IMR-90 (cell line): Measurements from ENCODE around the gene KCNN3. TPM values are rescaled to one million over a fixed set of nuclear protein-coding genes. Genes with fewer than 3 reads are reported as not detected.

Experiments
- ATAC-seq: fragments of 200-7000 bp; cut with Tn5 transposase; 2 replicates; pipeline ENCODE4 v1.9.1; 2020; ENCODE audit warnings: low read depth, mild to moderate bottlenecking, moderate library complexity
- BruUV-seq: library from RNA; stranded (reverse); fragments of 400-500 nt; replicated peaks from 2 replicates; lab custom pipeline; 2021; lab: Mats Ljungman, UMichigan
- CTCF ChIA-PET: fragments of 300-600 bp; formaldehyde crosslinking; extraction: SDS; loops from one replicate; lab custom pipeline; 2021; ENCODE audit warnings: antibody characterized with exemption; lab: Yijun Ruan, JAX
- POLR2A ChIA-PET: fragments of 300-600 bp; sonication (Branson Sonifier 250); formaldehyde crosslinking; loops from one replicate; lab custom pipeline; 2022; ENCODE audit warnings: antibody characterized with exemption; ENCODE audit not compliant: unreplicated experiment; lab: Charles Lee
- DNase-seq: peaks from one replicate; pipeline ENCODE4 v3.0.0; 2013
- H2AFZ ChIP-seq: replicated peaks from 2 replicates; pipeline ENCODE3; 2013; ENCODE audit warnings: low read length, mild to moderate bottlenecking; ENCODE audit not compliant: poor library complexity
- H2AK5ac ChIP-seq: 2 replicates; pipeline ENCODE4 v1.6.1; 2013; ENCODE audit warnings: low read depth, low read length, inconsistent platforms
- H2AK9ac ChIP-seq: replicated peaks from 2 replicates; pipeline ENCODE3; 2013; ENCODE audit warnings: mild to moderate bottlenecking, low read depth, low read length, moderate library complexity; ENCODE audit not compliant: poor library complexity
- H2BK120ac ChIP-seq: 2 replicates; pipeline ENCODE4 v1.6.1; 2013; ENCODE audit warnings: low read depth, low read length, inconsistent platforms
- H2BK15ac ChIP-seq: 3 replicates; pipeline ENCODE4 v1.6.1; 2013; ENCODE audit warnings: low read depth, low read length, inconsistent platforms
- H2BK20ac ChIP-seq: 2 replicates; pipeline ENCODE4 v1.6.1; 2013; ENCODE audit warnings: low read depth, mild to moderate bottlenecking, inconsistent platforms, low read length, moderate library complexity
- H2BK5ac ChIP-seq: 2 replicates; pipeline ENCODE4 v1.6.1; 2013; ENCODE audit warnings: mild to moderate bottlenecking, low read depth, low read length, inconsistent platforms; ENCODE audit not compliant: poor library complexity, severe bottlenecking
- H3K14ac ChIP-seq: replicated peaks from 2 replicates; pipeline ENCODE4 v1.6.1; 2013; ENCODE audit warnings: low read depth, low read length, inconsistent platforms
- H3K18ac ChIP-seq: 2 replicates; pipeline ENCODE4 v1.6.1; 2013; ENCODE audit warnings: low read depth, low read length, control low read depth
- H3K23ac ChIP-seq: 2 replicates; pipeline ENCODE4 v1.6.1; 2013; ENCODE audit warnings: low read depth, low read length, inconsistent platforms
- H3K27ac ChIP-seq: 2 replicates; pipeline ENCODE4 v1.5.1; 2013; ENCODE audit warnings: mild to moderate bottlenecking, control low read depth, low read length; ENCODE audit not compliant: insufficient read depth
- H3K27me3 ChIP-seq: 2 replicates; pipeline ENCODE4 v1.6.1; 2013; ENCODE audit warnings: low read length; ENCODE audit not compliant: control insufficient read depth, insufficient read depth
- H3K36me3 ChIP-seq: 2 replicates; pipeline ENCODE4 v1.6.1; 2013; ENCODE audit warnings: low read length, mixed read lengths; ENCODE audit not compliant: control insufficient read depth, insufficient read depth
- H3K4ac ChIP-seq: 2 replicates; pipeline ENCODE4 v1.6.1; 2013; ENCODE audit warnings: low read depth, low read length, inconsistent platforms
- H3K4me1 ChIP-seq: 2 replicates; pipeline ENCODE4 v1.6.1; 2013; ENCODE audit warnings: low read length, mixed read lengths; ENCODE audit not compliant: control insufficient read depth, insufficient read depth
- H3K4me2 ChIP-seq: 2 replicates; pipeline ENCODE4 v1.6.1; 2013; ENCODE audit warnings: low read depth, mild to moderate bottlenecking, control low read depth, low read length, moderate library complexity
- H3K4me3 ChIP-seq: 2 replicates; pipeline ENCODE4 v1.5.1; 2013; ENCODE audit warnings: low read depth, mild to moderate bottlenecking, control low read depth, low read length, moderate library complexity; ENCODE audit not compliant: insufficient read depth
- H3K56ac ChIP-seq: 2 replicates; pipeline ENCODE4 v1.6.1; 2013; ENCODE audit warnings: low read length, inconsistent platforms; ENCODE audit not compliant: insufficient read depth; ENCODE audit errors: extremely low read depth
- H3K79me1 ChIP-seq, 2 experiments: 2 replicates each; pipeline ENCODE4 v1.6.1; 2013; ENCODE audit warnings: low read length in 2 of 2, inconsistent platforms in 1 of 2, low read depth in 1 of 2
- H3K9ac ChIP-seq: 2 replicates; pipeline ENCODE4 v1.6.1; 2013; ENCODE audit warnings: low read depth, low read length, control low read depth
- H3K9me1 ChIP-seq: 2 replicates; pipeline ENCODE4 v1.6.1; 2013; ENCODE audit warnings: low read length, inconsistent platforms; ENCODE audit not compliant: insufficient read depth
- H3K9me3 ChIP-seq: 2 replicates; pipeline ENCODE4 v1.6.1; 2013; ENCODE audit warnings: low read length; ENCODE audit not compliant: control insufficient read depth, insufficient read depth
- H4K20me1 ChIP-seq: 2 replicates; pipeline ENCODE4 v1.6.1; 2013; ENCODE audit warnings: low read length, inconsistent platforms; ENCODE audit not compliant: insufficient read depth
- H4K5ac ChIP-seq: 2 replicates; pipeline ENCODE4 v1.6.1; 2013; ENCODE audit warnings: mild to moderate bottlenecking, low read depth, low read length, control low read depth
- H4K8ac ChIP-seq, 2 experiments: 2 replicates each; pipeline ENCODE4 v1.6.1; 2013; ENCODE audit warnings: low read depth in 2 of 2, low read length in 2 of 2, control low read depth in 1 of 2, inconsistent platforms in 1 of 2
- H4K91ac ChIP-seq: 2 replicates; pipeline ENCODE4 v1.6.1; 2013; ENCODE audit warnings: low read depth, low read length, inconsistent platforms; ENCODE audit not compliant: insufficient read depth
- BHLHE40 ChIP-seq: fragments of 150-350 bp; IDR thresholded peaks from 2 replicates; pipeline ENCODE4 v1.6.1; 2016; ENCODE audit warnings: mild to moderate bottlenecking, low read depth, low read length
- CEBPB ChIP-seq: IDR thresholded peaks from 2 replicates; pipeline ENCODE4 v1.6.1; 2012; ENCODE audit warnings: low read depth, low read length, improper control_type of control experiment
- CHD1 ChIP-seq: IDR thresholded peaks from 2 replicates; pipeline ENCODE4 v1.6.1; 2012; ENCODE audit warnings: low read depth, low read length, improper control_type of control experiment
- CTCF ChIP-seq: conservative IDR thresholded peaks from 2 replicates; pipeline ENCODE4 v1.5.1; 2012; ENCODE audit warnings: mild to moderate bottlenecking, low read depth, low read length, improper control_type of control experiment
- ELK1 ChIP-seq: fragments of 150-350 bp; IDR thresholded peaks from 2 replicates; pipeline ENCODE4 v1.6.1; 2016; ENCODE audit warnings: low read depth, mild to moderate bottlenecking, low read length, moderate library complexity, borderline replicate concordance
- FOS ChIP-seq: fragments of 150-350 bp; IDR thresholded peaks from 2 replicates; pipeline ENCODE4 v1.6.1; 2016; ENCODE audit warnings: low read depth, low read length
- MAFK ChIP-seq: IDR thresholded peaks from 2 replicates; pipeline ENCODE4 v1.6.1; 2012; ENCODE audit warnings: low read depth, low read length, improper control_type of control experiment
- MAZ ChIP-seq: IDR thresholded peaks from 2 replicates; pipeline ENCODE4 v1.6.1; 2012; ENCODE audit warnings: low read depth, mild to moderate bottlenecking, low read length, improper control_type of control experiment, moderate library complexity, borderline replicate concordance
- MXI1 ChIP-seq: IDR thresholded peaks from 2 replicates; pipeline ENCODE4 v1.6.1; 2012; ENCODE audit warnings: low read depth, mild to moderate bottlenecking, low read length, moderate library complexity, borderline replicate concordance
- NFE2L2 ChIP-seq: fragments of 150-350 bp; IDR thresholded peaks from 2 replicates; pipeline ENCODE4 v1.6.1; 2016; ENCODE audit warnings: low read depth, mild to moderate bottlenecking, low read length
- POLR2A ChIP-seq: IDR thresholded peaks from 2 replicates; pipeline ENCODE4 v1.6.1; 2012; ENCODE audit warnings: mild to moderate bottlenecking, low read depth, low read length
- RAD21 ChIP-seq: IDR thresholded peaks from 2 replicates; pipeline ENCODE4 v1.6.1; 2012; ENCODE audit warnings: low read length, improper control_type of control experiment
- RCOR1 ChIP-seq: IDR thresholded peaks from 2 replicates; pipeline ENCODE4 v1.6.1; 2012; ENCODE audit warnings: mild to moderate bottlenecking, low read length, improper control_type of control experiment; ENCODE audit not compliant: insufficient replicate concordance
- RFX5 ChIP-seq: IDR thresholded peaks from 2 replicates; pipeline ENCODE4 v1.8.0; 2012; ENCODE audit warnings: low read depth, mild to moderate bottlenecking, low read length, moderate library complexity
- SMC3 ChIP-seq: fragments of 150-350 bp; IDR thresholded peaks from 2 replicates; pipeline ENCODE4 v1.6.1; 2016; ENCODE audit warnings: low read depth, mild to moderate bottlenecking, antibody characterized with exemption, low read length, moderate library complexity
- WGBS, 2 experiments: methylation state at CpG; one replicate each; pipeline versions ENCODE4 v1.1.5 to v1.1.7; 2013; ENCODE audit warnings: missing lambda C conversion rate in 2 of 2; ENCODE audit not compliant: insufficient read length in 1 of 2; ENCODE audit errors: extremely low coverage in 2 of 2; 5-methylcytosine and 5-hydroxymethylcytosine counted together
- dilution Hi-C: fragments of 300-500 bp; cut with HindIII; formaldehyde crosslinking; loops from one replicate; pipeline ENCODE4 v1.14.3; 2018; ENCODE audit warnings: low sequenced_read_pairs; ENCODE audit not compliant: unreplicated experiment
- in situ Hi-C: fragments of 300-500 bp; cut with MboI; formaldehyde crosslinking; loops from 3 replicates; pipeline ENCODE4 v1.14.3; 2019; ENCODE audit warnings: low sequenced_read_pairs, inconsistent platforms, mixed read lengths
- intact Hi-C: fragments of 100-400 bp; cut with micrococcal nuclease; formaldehyde crosslinking; loops from 2 replicates; pipeline ENCODE4 v1.10.0; 2022
- polyA plus RNA-seq, 3 experiments: library from polyadenylated mRNA; depleted of rRNA; stranded (reverse); fragments of >200 nt; gene quantifications; 2 replicates each; pipeline ENCODE4 v1.2.3, GENCODE V29; 2012; ENCODE audit warnings: low replicate concordance in 1 of 3
- total RNA-seq: library from RNA; depleted of rRNA; stranded (reverse); fragments of >200 nt; gene quantifications from 2 replicates; pipeline ENCODE4 v1.2.3, GENCODE V29; 2012
- TF ChIP-seq, protein P1 (sequence below): fragments of 150-350 bp; IDR thresholded peaks from 2 replicates; pipeline ENCODE4 v1.6.1; 2017; ENCODE audit warnings: mild to moderate bottlenecking, antibody characterized with exemption, low read length, low read depth

The KCNN3 gene
- total and polyA plus RNA-seq, 2 of the 4 experiments (the other 2 are of a cell fraction) = 0.02 TPM; not detected in 1

DNA sequence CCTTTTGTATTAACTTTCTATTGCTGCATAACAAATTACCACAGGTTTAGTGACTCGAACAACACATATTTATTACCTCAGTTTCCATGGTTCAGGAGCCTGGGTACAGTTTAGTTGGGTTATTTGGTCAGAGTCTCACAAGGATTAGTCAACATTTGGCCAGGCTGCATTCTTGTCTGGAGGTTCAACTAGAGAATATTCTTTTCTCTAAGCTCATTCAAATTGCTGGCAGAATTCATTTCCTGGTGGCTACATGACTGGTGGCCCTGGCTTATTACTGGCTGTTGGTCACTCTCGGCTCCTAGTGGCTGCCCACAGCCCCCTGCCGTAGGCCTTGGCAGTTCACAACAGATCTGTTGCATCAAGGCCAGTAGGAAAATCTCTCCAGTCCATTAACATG, 181.0 kb downstream of the KCNN3 start:
- BruUV-seq = no TSS peak
- H4K91ac ChIP-seq = no peak overlapping the region
- H3K4ac ChIP-seq = no peak overlapping the region
- intact Hi-C loops (no loop called here), in situ Hi-C loops (no loop called here), dilution Hi-C loops (no loop called here)
- H2BK120ac ChIP-seq = no peak overlapping the region
- no peaks in the 10 kb centered on the region for H3K4me1 ChIP-seq
- no peak overlapping the region for H3K56ac ChIP-seq
- no CpG with 5 or more reads among the region's 3 CpGs for WGBS, 2 experiments
- ChIA-PET CTCF (no interaction called here), POLR2A (no interaction called here)
- no peaks in the 10 kb centered on the region for H3K36me3 ChIP-seq
- no peaks in the 10 kb centered on the region for H3K79me1 ChIP-seq
- H3K4me2 ChIP-seq = no peak overlapping the region
- H2BK20ac ChIP-seq = no peak overlapping the region
- no peak overlapping the region for H3K14ac ChIP-seq
- no peak overlapping the region for H2AK9ac ChIP-seq
- DNase-seq (no peak), ATAC-seq (no peak)
- no peak overlapping the region for H4K8ac ChIP-seq
- no peaks in the 10 kb centered on the region; the same call in 1 of the 2 replicates for H4K20me1 ChIP-seq
- no peak overlapping the region for H4K5ac ChIP-seq
- no peak overlapping the region for H2AK5ac ChIP-seq
- H2BK15ac ChIP-seq = no peak overlapping the region
- H3K27ac ChIP-seq = no peak overlapping the region
- no peak overlapping the region for H3K23ac ChIP-seq
- no peak overlapping the region for H3K4me3 ChIP-seq
- H3K18ac ChIP-seq = no peak overlapping the region
- H3K27me3 ChIP-seq = peaks cover 32% of the 10 kb centered on the region
- no peak for TF ChIP-seq RFX5
- no peak for TF ChIP-seq FOS
- no peak for TF ChIP-seq CEBPB
- TF ChIP-seq BHLHE40 = no peak
- TF ChIP-seq NFE2L2 = no peak
- TF ChIP-seq CTCF = no peak
- no peak for TF ChIP-seq POLR2A
- TF ChIP-seq, protein P1, sequence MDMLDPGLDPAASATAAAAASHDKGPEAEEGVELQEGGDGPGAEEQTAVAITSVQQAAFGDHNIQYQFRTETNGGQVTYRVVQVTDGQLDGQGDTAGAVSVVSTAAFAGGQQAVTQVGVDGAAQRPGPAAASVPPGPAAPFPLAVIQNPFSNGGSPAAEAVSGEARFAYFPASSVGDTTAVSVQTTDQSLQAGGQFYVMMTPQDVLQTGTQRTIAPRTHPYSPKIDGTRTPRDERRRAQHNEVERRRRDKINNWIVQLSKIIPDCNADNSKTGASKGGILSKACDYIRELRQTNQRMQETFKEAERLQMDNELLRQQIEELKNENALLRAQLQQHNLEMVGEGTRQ = no peak
- no peak for TF ChIP-seq MAZ
- no peak for TF ChIP-seq CHD1
- no peak for TF ChIP-seq ELK1
- no peak for TF ChIP-seq MAFK
- no peak for TF ChIP-seq SMC3
- no peak for TF ChIP-seq MXI1
- no peak for TF ChIP-seq RCOR1
- TF ChIP-seq RAD21 = no peak
- no peak overlapping the region for H2BK5ac ChIP-seq
- H2AFZ ChIP-seq = no peak overlapping the region
- no peak overlapping the region for H3K9ac ChIP-seq
- no peaks in the 10 kb centered on the region for H3K9me1 ChIP-seq
- no peaks in the 10 kb centered on the region for H3K9me3 ChIP-seq
